ENCODE data around the gene FNDC10. TPM values are rescaled to one million over a fixed set of nuclear protein-coding genes. Genes with fewer than 3 reads are reported as not detected.
A peak's percentile ranks its signal among the peaks of the same experiment; 100 is the strongest.
"Not testable (repeated sequence)": the region's sequence is repeated elsewhere in the genome, so short reads cannot be mapped to it uniquely, and the experiment has no call there.

Gene FNDC10
- total RNA-seq, 2 donors from 2014 or later = 10.4 to 10.8 TPM

- peak overlapping the region; percentile 40 for H3K27ac Mint-ChIP-seq
Observed at GRCh38 chr1:1559066-1559465, 40.9 kb downstream of the FNDC10 start.

GRCh38 chr1:1558591-1558990 is 41.3 kb downstream of the FNDC10 start:
- Mint-ChIP-seq H3K27me3 (ENCODE audit: insufficient read depth) (no peaks in the 10 kb centered on the region), H3K27ac (peak overlapping the region; percentile 40), H3K36me3 (ENCODE audit: low read depth) (peaks cover 25% of the 10 kb centered on the region), H3K4me1 (peaks cover 1% of the 10 kb centered on the region), H3K4me3 (no peak overlapping the region), H3K9me3 (no peaks in the 10 kb centered on the region)
- Histone ChIP-seq H3K4me1 (ENCODE audit: control insufficient read depth, insufficient read depth, low read length) (no peaks in the 10 kb centered on the region), H3K4me3 (ENCODE audit: low read length) (no peak overlapping the region), H3K27ac (ENCODE audit: low read depth, low read length) (no peak overlapping the region), H3K36me3 (ENCODE audit: control insufficient read depth, insufficient read depth, low read length) (peaks cover 51% of the 10 kb centered on the region), H3K27me3 (ENCODE audit: control insufficient read depth, insufficient read depth, low read length, poor library complexity, severe bottlenecking) (no peaks in the 10 kb centered on the region), H3K9me3 (ENCODE audit: control insufficient read depth, low read length) (no peaks in the 10 kb centered on the region), H3K9ac (ENCODE audit: extremely low read depth, low read length, poor library complexity, severe bottlenecking) (no peak overlapping the region)
- no peak for TF ChIP-seq CTCF (conservative IDR thresholded peaks at IDR 0.05)
- 91 to 100% methylated on average over 1 to 4 of the region's 4 CpGs for WGBS, 2 experiments (ENCODE audit: insufficient coverage in 1 of 2, insufficient read length in 1 of 2)
- DNase-seq = no peak

More at GRCh38 chr1:1559066-1559465, 40.9 kb downstream of the FNDC10 start:
- no peak overlapping the region for H3K9ac ChIP-seq (ENCODE audit: extremely low read depth, low read length, poor library complexity, severe bottlenecking)
- no peaks in the 10 kb centered on the region for H3K27me3 ChIP-seq (ENCODE audit: control insufficient read depth, insufficient read depth, low read length, poor library complexity, severe bottlenecking)
- no peak for TF ChIP-seq CTCF (conservative IDR thresholded peaks at IDR 0.05)
- DNase-seq = no peak
- no peaks in the 10 kb centered on the region for H3K4me1 ChIP-seq (ENCODE audit: control insufficient read depth, insufficient read depth, low read length)
- no peaks in the 10 kb centered on the region for H3K9me3 Mint-ChIP-seq
- WGBS, 2 experiments (ENCODE audit: insufficient coverage in 1 of 2, insufficient read length in 1 of 2) = 91 to 95% methylated on average over 17 of the region's 17 CpGs
- H3K36me3 ChIP-seq (ENCODE audit: control insufficient read depth, insufficient read depth, low read length) = peaks cover 56% of the 10 kb centered on the region
- H3K27me3 Mint-ChIP-seq (ENCODE audit: insufficient read depth) = no peaks in the 10 kb centered on the region
- peaks cover 30% of the 10 kb centered on the region for H3K36me3 Mint-ChIP-seq (ENCODE audit: low read depth)
- H3K27ac ChIP-seq (ENCODE audit: low read depth, low read length) = no peak overlapping the region
- no peak overlapping the region for H3K4me3 ChIP-seq (ENCODE audit: low read length)
- H3K4me3 Mint-ChIP-seq = no peak overlapping the region
- peaks cover 1% of the 10 kb centered on the region for H3K4me1 Mint-ChIP-seq
- no peaks in the 10 kb centered on the region for H3K9me3 ChIP-seq (ENCODE audit: control insufficient read depth, low read length)

- H3K4me1 ChIP-seq (ENCODE audit: control insufficient read depth, insufficient read depth, low read length) = not testable (repeated sequence)
Observed at GRCh38 chr1:1557688-1558087, 42.2 kb downstream of the FNDC10 start.

GRCh38 chr1:1556961-1557360 is 43.0 kb downstream of the FNDC10 start:
- DNase-seq; H3K27ac Mint-ChIP-seq; H3K4me3 Mint-ChIP-seq; H3K4me1 ChIP-seq (ENCODE audit: control insufficient read depth, insufficient read depth, low read length); H3K27ac ChIP-seq (ENCODE audit: low read depth, low read length); H3K4me1 Mint-ChIP-seq; H3K9me3 Mint-ChIP-seq; H3K9me3 ChIP-seq (ENCODE audit: control insufficient read depth, low read length); H3K27me3 ChIP-seq (ENCODE audit: control insufficient read depth, insufficient read depth, low read length, poor library complexity, severe bottlenecking); H3K27me3 Mint-ChIP-seq (ENCODE audit: insufficient read depth); H3K4me3 ChIP-seq (ENCODE audit: low read length); H3K9ac ChIP-seq (ENCODE audit: extremely low read depth, low read length, poor library complexity, severe bottlenecking): not testable (repeated sequence)
- WGBS, 2 experiments (ENCODE audit: insufficient coverage in 1 of 2, insufficient read length in 1 of 2) = 93 to 97% methylated on average over 6 to 11 of the region's 11 CpGs
- H3K36me3 ChIP-seq (ENCODE audit: control insufficient read depth, insufficient read depth, low read length) = peaks cover 34% of the 10 kb centered on the region
- peaks cover 12% of the 10 kb centered on the region for H3K36me3 Mint-ChIP-seq (ENCODE audit: low read depth)

More at GRCh38 chr1:1557688-1558087, 42.2 kb downstream of the FNDC10 start:
- not testable (repeated sequence) for H3K27me3 Mint-ChIP-seq (ENCODE audit: insufficient read depth); DNase-seq; H3K4me3 Mint-ChIP-seq; H3K9me3 ChIP-seq (ENCODE audit: control insufficient read depth, low read length); H3K27ac ChIP-seq (ENCODE audit: low read depth, low read length); H3K9me3 Mint-ChIP-seq; H3K9ac ChIP-seq (ENCODE audit: extremely low read depth, low read length, poor library complexity, severe bottlenecking); H3K27me3 ChIP-seq (ENCODE audit: control insufficient read depth, insufficient read depth, low read length, poor library complexity, severe bottlenecking); H3K4me3 ChIP-seq (ENCODE audit: low read length); H3K4me1 Mint-ChIP-seq
- Mint-ChIP-seq H3K36me3 (ENCODE audit: low read depth) (peaks cover 19% of the 10 kb centered on the region), H3K27ac (peak overlapping the region; percentile 48)
- H3K36me3 ChIP-seq (ENCODE audit: control insufficient read depth, insufficient read depth, low read length) = peaks cover 42% of the 10 kb centered on the region
- WGBS, 2 experiments (ENCODE audit: insufficient coverage in 1 of 2, insufficient read length in 1 of 2) = 95 to 96% methylated on average over 7 of the region's 7 CpGs
